ENCODE measurements around the gene MAP6.
A peak's percentile ranks its signal among the peaks of the same experiment; 100 is the strongest.

MAP6 gene

GRCh38 chr11:75668451-75669297, at the start of gene MAP6:
Gene MAP6 (minus strand): TSS chr11:75669038. CDS start chr11:75668369, 669 bp downstream.
- ATAC-seq: peak; percentile 68
- TF ChIP-seq BACH2 (CRISPR knock-in tag; IDR thresholded peaks at IDR 0.05; ENCODE audit: borderline replicate concordance) (no peak), ESRRG (CRISPR knock-in tag; IDR thresholded peaks at IDR 0.05) (no peak)

DNA sequence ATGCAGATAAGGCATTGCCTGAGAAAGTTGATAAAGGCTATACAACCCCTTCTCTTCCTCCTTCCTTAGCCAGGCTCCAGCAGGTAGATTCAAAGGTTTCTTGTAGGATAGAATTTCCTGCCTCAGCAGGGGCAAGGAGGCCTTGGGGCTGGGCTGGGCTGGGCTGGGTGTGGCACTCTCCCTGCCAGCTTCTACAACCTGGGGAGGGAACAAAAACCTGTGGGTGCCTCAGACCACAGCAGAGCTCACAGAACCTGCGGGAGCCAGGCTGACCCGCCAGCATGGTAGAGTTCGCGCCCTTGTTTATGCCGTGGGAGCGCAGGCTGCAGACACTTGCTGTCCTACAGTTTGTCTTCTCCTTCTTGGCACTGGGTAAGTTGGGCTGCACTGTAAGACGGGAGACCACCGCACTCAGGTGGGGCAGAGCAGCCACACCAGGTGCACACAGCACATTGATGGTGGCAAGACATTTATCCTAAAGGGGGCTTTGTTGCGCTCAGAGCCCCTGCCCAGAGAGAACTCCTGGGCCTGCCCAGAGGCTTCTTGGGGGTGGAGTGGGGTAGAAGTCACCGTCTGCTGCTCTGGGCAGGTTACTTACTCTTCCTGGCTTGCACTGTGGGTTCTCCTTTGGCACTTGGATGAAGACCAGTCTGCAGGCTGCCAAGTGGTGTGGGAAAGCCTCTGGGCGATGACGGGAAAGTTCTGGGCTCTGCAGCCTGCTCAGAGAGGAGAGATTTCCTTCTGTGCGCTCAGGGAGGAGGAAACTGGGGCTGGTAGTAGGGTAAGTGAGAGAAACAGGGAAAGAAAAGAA, 49.0 kb upstream of the MAP6 start, which contains the start of gene MOGAT2:
TSS of gene MOGAT2 (plus strand) at position 231 of the 811 bp plus-strand sequence. CDS start at position 282, 51 bp downstream.
- ATAC-seq: no peak
- TF ChIP-seq BACH2 (CRISPR knock-in tag; IDR thresholded peaks at IDR 0.05; ENCODE audit: borderline replicate concordance) (no peak), TCF4 (CRISPR knock-in tag; IDR thresholded peaks at IDR 0.05; ENCODE audit: borderline replicate concordance) (no peak), ZFP3 (CRISPR knock-in tag; IDR thresholded peaks at IDR 0.05) (no peak), PPARA (CRISPR knock-in tag; IDR thresholded peaks at IDR 0.05; ENCODE audit: borderline replicate concordance) (no peak), ZNF70 (CRISPR knock-in tag; IDR thresholded peaks at IDR 0.05) (no peak)

DNA sequence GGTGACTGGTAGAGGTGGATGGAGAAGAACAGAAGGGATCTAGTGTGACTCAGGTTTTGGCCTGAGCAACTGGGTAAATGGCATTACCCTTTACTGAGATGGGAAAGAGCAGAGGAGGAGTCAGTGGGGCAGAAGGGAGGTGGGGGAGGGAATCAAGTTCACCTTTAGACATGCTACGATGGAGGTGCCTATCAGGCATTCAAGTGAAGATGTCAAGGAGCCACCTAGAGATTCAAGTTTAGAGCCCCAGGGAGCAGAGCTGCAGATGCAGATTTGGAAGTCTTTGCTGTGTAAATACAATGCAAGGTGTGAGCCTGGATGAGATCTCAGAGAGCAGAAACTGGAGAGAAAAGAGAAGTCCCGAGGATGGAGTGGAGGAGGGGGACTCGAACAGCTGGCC, 47.8 kb upstream of the MAP6 start:
- no peak for ATAC-seq
- TF ChIP-seq ZC3H10 (CRISPR knock-in tag; IDR thresholded peaks at IDR 0.05): no peak
- TF ChIP-seq GLIS3 (CRISPR knock-in tag; IDR thresholded peaks at IDR 0.05): no peak
- TF ChIP-seq ZNF70 (CRISPR knock-in tag; IDR thresholded peaks at IDR 0.05): no peak
- no peak for TF ChIP-seq POU6F1 (CRISPR knock-in tag; IDR thresholded peaks at IDR 0.05; ENCODE audit: borderline replicate concordance, low read depth)
- TF ChIP-seq CREB5 (CRISPR knock-in tag; IDR thresholded peaks at IDR 0.05; ENCODE audit: low read depth): no peak

DNA sequence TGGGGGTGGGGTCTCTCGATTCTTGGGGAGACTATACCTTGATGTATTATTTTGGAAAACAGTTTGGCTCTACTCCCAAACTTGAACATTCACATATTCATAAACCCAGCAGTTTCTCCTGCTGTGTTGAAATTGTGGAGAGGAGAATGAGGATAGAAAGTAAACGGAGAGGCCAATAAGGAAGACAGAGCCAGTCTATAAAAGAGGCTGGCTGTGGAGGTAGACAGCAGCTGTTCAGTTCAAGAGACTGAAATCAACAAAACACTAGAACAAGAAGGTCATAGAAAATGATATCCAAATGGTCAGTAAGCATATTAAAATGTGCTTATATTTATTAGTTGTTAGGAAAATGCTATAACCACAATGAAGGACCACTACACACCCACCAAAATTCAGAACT, 46.9 kb upstream of the MAP6 start:
- no peak for ATAC-seq
- TF ChIP-seq SNAI2 (CRISPR knock-in tag; IDR thresholded peaks at IDR 0.05) (no peak), ZFP3 (CRISPR knock-in tag; IDR thresholded peaks at IDR 0.05) (no peak), ZC3H10 (CRISPR knock-in tag; IDR thresholded peaks at IDR 0.05) (no peak), PPARA (CRISPR knock-in tag; IDR thresholded peaks at IDR 0.05; ENCODE audit: borderline replicate concordance) (no peak), CREB5 (CRISPR knock-in tag; IDR thresholded peaks at IDR 0.05; ENCODE audit: low read depth) (no peak), ARNTL (CRISPR knock-in tag; IDR thresholded peaks at IDR 0.05; ENCODE audit: borderline replicate concordance, low read depth) (no peak), ZNF8 (CRISPR knock-in tag; IDR thresholded peaks at IDR 0.05) (no peak), TOX (CRISPR knock-in tag; IDR thresholded peaks at IDR 0.05; ENCODE audit: borderline replicate concordance) (no peak)

- TF ChIP-seq CREB5 (CRISPR knock-in tag; IDR thresholded peaks at IDR 0.05; ENCODE audit: low read depth) (no peak), ZNF70 (CRISPR knock-in tag; IDR thresholded peaks at IDR 0.05) (no peak), RARB (CRISPR knock-in tag; IDR thresholded peaks at IDR 0.05) (no peak), ZNF565 (CRISPR knock-in tag; conservative IDR thresholded peaks at IDR 0.05; ENCODE audit: low read depth) (no peak)
- ATAC-seq: no peak
These were observed 45.4 kb upstream of the MAP6 start for GRCh38 chr11:75714211-75714610.

DNA sequence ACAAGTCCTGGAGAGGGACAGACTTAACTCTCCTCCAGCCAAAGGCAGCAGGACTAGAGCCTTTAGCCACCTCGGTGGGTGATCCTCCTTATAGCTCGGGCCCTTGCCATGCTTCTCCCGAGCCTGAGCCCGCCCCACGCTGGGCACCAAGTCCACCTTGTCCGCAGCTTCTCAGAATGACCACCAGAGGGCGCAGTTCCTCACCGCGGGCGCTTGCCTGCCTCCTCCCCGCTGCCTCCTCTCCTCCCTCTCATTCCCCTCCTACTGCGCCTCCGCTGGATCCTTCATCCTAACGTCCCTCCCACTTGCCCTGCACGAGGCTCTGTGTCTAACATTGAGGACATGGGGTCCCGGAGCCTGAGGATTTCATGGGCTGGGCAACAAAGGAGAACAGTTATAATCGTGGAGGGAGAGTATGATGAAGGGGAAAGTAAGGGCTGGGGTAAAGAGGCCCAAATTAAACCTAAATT, 37.5 kb upstream of the MAP6 start:
- ATAC-seq: peak; percentile 99
- no peak for TF ChIP-seq ZNF8 (CRISPR knock-in tag; IDR thresholded peaks at IDR 0.05)
- no peak for TF ChIP-seq OSR1 (CRISPR knock-in tag; IDR thresholded peaks at IDR 0.05)
- TF ChIP-seq TOX (CRISPR knock-in tag; IDR thresholded peaks at IDR 0.05; ENCODE audit: borderline replicate concordance): no peak
- TF ChIP-seq CREB5 (CRISPR knock-in tag; IDR thresholded peaks at IDR 0.05; ENCODE audit: low read depth): no peak
- TF ChIP-seq PATZ1 (CRISPR knock-in tag; IDR thresholded peaks at IDR 0.05; ENCODE audit: borderline replicate concordance): no peak
- TF ChIP-seq SNAI2 (CRISPR knock-in tag; IDR thresholded peaks at IDR 0.05): no peak
- TF ChIP-seq BACH2 (CRISPR knock-in tag; IDR thresholded peaks at IDR 0.05; ENCODE audit: borderline replicate concordance): no peak
- no peak for TF ChIP-seq RARB (CRISPR knock-in tag; IDR thresholded peaks at IDR 0.05)
- no peak for TF ChIP-seq ZFP3 (CRISPR knock-in tag; IDR thresholded peaks at IDR 0.05)
- no peak for TF ChIP-seq CSDC2 (CRISPR knock-in tag; IDR thresholded peaks at IDR 0.05)
- no peak for TF ChIP-seq ARNTL (CRISPR knock-in tag; IDR thresholded peaks at IDR 0.05; ENCODE audit: borderline replicate concordance, low read depth)

Data from SK-N-SH treated with all-trans-retinoic acid at 6 μM for 48 hours (cell line).